ENCODE results near the gene MB21D2.

MB21D2 gene

DNA sequence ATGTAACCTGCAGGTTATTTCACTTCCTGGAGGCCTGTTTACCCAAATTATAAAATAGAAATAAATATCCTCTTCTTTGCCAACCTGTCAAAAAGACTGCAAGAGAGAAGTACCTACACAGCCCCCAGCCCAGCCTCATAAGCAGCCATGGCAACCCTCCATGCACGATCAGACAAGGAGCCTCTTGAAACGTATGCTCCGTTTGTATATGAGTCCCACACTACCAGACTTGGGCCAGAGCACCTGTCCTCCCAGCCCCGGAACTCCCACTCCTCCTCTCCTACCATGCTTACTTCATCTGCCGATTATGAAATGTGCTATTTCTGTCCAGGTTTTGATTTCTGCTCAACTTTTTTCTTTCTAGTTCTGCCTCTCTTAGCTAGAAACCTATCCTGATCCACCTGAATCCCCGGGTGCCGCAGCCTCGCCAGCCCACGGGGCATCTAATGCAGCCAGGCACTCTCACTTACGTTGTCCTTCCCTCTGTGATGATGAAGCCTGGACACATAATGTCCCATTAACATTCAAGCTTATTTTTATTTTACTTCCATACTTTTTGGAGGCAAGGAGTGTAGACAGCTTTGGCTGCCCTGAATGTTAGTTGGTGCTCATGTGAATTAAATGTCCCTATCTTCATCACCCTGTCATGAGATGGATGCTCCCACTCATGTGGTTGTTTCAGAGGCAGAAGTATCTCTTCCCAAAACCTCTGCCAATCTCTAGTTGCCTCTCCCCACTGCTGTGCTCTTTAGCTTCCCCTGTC is 73.8 kb downstream of the MB21D2 start:
- no peak for DNase-seq (ENCODE audit: low read depth)
- TF ChIP-seq, protein P1, sequence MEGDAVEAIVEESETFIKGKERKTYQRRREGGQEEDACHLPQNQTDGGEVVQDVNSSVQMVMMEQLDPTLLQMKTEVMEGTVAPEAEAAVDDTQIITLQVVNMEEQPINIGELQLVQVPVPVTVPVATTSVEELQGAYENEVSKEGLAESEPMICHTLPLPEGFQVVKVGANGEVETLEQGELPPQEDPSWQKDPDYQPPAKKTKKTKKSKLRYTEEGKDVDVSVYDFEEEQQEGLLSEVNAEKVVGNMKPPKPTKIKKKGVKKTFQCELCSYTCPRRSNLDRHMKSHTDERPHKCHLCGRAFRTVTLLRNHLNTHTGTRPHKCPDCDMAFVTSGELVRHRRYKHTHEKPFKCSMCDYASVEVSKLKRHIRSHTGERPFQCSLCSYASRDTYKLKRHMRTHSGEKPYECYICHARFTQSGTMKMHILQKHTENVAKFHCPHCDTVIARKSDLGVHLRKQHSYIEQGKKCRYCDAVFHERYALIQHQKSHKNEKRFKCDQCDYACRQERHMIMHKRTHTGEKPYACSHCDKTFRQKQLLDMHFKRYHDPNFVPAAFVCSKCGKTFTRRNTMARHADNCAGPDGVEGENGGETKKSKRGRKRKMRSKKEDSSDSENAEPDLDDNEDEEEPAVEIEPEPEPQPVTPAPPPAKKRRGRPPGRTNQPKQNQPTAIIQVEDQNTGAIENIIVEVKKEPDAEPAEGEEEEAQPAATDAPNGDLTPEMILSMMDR (IDR thresholded peaks at IDR 0.05; ENCODE audit: control insufficient read depth, insufficient read depth, low read depth, low read length, missing control alignments), result no peak
- H3K4me3 ChIP-seq (ENCODE audit: control insufficient read depth, low read depth, low read length), result no peak overlapping the region

DNA sequence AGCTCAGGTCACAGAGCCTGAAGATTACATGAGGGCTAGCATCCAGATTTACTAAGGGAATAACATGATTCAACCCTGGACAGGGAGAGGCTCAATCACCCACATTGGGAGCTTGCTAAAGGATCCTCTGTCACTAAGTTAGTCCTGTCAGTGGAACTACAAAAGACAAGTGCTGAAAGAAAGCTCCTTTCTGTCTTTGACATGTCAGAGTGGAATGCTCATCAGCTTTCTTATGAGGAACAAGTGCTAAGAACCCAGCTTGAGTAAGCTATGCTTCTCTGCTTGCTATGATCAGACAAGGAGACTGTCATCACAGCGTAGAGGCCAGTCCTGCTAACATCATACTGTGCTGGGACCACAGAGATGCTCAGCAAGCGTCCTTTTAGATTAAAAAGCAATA is 74.5 kb downstream of the MB21D2 start:
- no peak for DNase-seq (ENCODE audit: low read depth)
- H3K4me3 ChIP-seq (ENCODE audit: control insufficient read depth, low read depth, low read length), result no peak overlapping the region
- TF ChIP-seq, protein P1 (IDR thresholded peaks at IDR 0.05; ENCODE audit: control insufficient read depth, insufficient read depth, low read depth, low read length, missing control alignments), result no peak

DNA sequence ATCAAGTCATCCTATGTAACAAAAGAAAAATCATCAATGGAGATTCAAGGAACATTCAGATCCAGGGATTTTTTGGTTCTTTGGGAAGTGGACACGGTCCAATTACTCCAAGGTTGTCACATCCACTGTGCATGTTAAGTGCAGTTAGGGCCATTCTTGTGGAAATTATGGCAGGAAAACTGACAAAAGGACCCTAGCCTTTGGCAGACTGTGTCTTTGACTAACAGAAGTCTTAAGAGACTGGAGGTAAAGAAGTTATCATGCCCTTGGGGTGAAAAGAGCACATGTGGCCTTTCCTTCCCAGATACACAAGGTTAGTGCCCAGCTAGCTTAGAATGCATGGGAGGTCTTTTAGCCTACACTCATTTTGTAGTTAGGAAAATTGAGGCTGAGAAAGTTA is 74.9 kb downstream of the MB21D2 start:
- DNase-seq (ENCODE audit: low read depth), result no peak
- TF ChIP-seq, protein P1 (IDR thresholded peaks at IDR 0.05; ENCODE audit: control insufficient read depth, insufficient read depth, low read depth, low read length, missing control alignments), result no peak
- H3K4me3 ChIP-seq (ENCODE audit: control insufficient read depth, low read depth, low read length), result no peak overlapping the region

DNA sequence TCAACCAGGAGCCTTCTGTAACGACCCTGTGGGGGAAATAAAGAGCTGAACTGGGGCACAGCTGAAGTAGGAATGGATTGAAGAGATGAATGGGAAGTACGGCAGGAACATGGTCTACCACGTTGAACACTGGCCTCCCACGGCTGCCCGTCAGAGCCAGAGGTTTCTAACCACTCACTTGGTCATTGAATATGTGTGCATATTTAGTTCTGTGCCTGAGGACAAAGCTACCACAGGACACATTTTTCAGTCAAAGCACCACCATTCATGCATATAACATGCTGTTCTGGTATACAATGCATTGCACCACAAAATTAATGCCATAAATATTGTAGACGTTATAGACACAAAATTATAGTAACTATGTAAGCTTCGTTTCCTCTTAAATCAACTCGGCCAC is 75.5 kb downstream of the MB21D2 start:
- no peak overlapping the region for H3K4me3 ChIP-seq (ENCODE audit: control insufficient read depth, low read depth, low read length)
- DNase-seq (ENCODE audit: low read depth), result no peak
- TF ChIP-seq, protein P1 (IDR thresholded peaks at IDR 0.05; ENCODE audit: control insufficient read depth, insufficient read depth, low read depth, low read length, missing control alignments), result no peak

DNA sequence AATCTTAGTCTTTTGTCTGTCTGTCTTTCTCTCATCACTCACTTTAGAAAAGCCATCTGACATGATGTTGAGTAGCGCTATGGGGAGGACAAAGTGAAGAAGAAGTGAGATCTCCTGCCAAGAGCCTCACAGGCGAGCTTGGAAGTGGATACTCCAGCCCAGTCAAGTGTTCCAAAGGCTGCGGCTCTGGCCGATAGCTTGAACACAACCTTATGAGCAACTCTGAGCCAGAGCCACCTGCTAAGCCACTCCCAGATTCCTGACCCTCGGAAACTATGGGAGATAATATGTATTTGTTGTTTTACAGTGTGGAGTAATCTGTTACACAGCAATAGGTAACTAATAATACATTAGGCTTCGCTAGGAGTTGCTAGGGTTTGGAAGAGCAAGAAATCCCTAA is 76.2 kb downstream of the MB21D2 start:
- H3K4me3 ChIP-seq (ENCODE audit: control insufficient read depth, low read depth, low read length), result no peak overlapping the region
- TF ChIP-seq, protein P1 (IDR thresholded peaks at IDR 0.05; ENCODE audit: control insufficient read depth, insufficient read depth, low read depth, low read length, missing control alignments), result no peak
- no peak for DNase-seq (ENCODE audit: low read depth)

DNA sequence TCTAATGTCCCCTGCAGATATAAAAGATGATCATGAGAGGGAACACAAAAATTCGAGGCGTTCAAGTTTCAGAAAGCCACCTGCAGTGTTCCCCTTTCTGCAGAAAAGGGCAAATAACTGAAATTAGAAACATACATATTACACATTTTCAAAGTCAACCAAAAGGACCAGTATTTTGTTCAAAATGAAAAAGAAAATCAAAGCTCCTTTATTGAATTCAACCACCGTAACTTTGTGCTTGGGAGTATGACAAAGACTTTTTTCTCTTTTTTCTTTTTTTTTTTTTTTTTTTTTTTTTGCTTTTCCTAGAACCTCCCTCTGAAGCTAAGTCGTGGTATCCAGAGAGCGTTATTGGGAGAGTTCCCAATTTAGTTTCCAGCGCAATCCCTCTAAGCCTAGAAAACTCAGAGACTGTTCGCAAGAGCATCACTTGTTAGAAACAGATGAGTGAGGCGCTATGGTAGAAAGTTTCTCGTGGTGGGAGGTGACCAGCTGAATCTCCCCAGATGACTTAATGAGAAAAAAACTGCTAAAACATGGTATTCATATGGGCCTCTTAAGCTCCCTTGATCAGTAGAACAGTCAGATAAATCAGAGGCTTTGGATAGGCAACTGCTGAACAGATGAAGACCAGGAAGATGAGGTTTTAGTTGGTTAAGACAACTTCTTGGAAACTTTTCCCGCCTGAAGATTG is 77.4 kb downstream of the MB21D2 start:
- H3K4me3 ChIP-seq (ENCODE audit: control insufficient read depth, low read depth, low read length), result no peak overlapping the region
- TF ChIP-seq, protein P1 (IDR thresholded peaks at IDR 0.05; ENCODE audit: control insufficient read depth, insufficient read depth, low read depth, low read length, missing control alignments), result no peak
- DNase-seq (ENCODE audit: low read depth), result no peak

Data from AG09309 (cell line).